Activated CD8-positive, alpha-beta memory T cell treated with anti-CD3 and anti-CD28 coated beads, Interleukin-2, amount 10 ng/mL, durations not matched to agents 7 days and 5 days (primary cell): Measurements from ENCODE around the gene FAM3B. TPM values are rescaled to one million over a fixed set of nuclear protein-coding genes. Genes with fewer than 3 reads are reported as not detected.

Source experiments
- total RNA-seq, 2 experiments: library from RNA; stranded (reverse); gene quantifications; one replicate each; pipeline ENCODE4 v1.2.3, GENCODE V29; 2021

Gene FAM3B
- total RNA-seq, 2 experiments from 2014 or later: not detected

Other genes with a start within 250 kb of the FAM3B start
- gene BACE2, start 148.6 kb upstream of the FAM3B start, total RNA-seq: 1 to 10 TPM in 1 of 2 experiments, under 1 TPM in 1; 0.79 to 2.4 TPM
- 100 to 1,000 TPM in 1 of 2 experiments, 10 to 100 TPM in 1; 65.1 to 158 TPM for gene MX2, start 45.2 kb downstream of the FAM3B start, total RNA-seq
- gene MX1, start 109.4 kb downstream of the FAM3B start, total RNA-seq: 100 to 1,000 TPM; 544 to 967 TPM
- not detected for gene TMPRSS2, start 191.4 kb downstream of the FAM3B start, total RNA-seq